NCI-H2196 (cell line): Measurements from ENCODE around the gene OR2W3.

Experiments
- DNase-seq: peaks from one replicate; lab custom pipeline; 2025; ENCODE audit not compliant: unreplicated experiment; lab: John Stamatoyannopoulos, UW

The OR2W3 gene

GRCh38 chr1:247895163-247895637, at the start of gene OR2W3:
Gene OR2W3 (plus strand): TSS chr1:247895587. CDS start chr1:247895587, 0 bp downstream.
- DNase-seq = no peak

- DNase-seq = no peak
These were observed 49.7 kb upstream of the OR2W3 start for GRCh38 chr1:247845693-247846017.

GRCh38 chr1:247848346-247848745, 47.0 kb upstream of the OR2W3 start:
- no peak for DNase-seq

- DNase-seq = no peak
These were observed 45.8 kb upstream of the OR2W3 start for GRCh38 chr1:247849616-247850015.

GRCh38 chr1:247854899-247855545, 40.4 kb upstream of the OR2W3 start:
- no peak for DNase-seq

- DNase-seq = no peak
These were observed 39.5 kb upstream of the OR2W3 start for GRCh38 chr1:247855911-247856310.

- no peak for DNase-seq
These were observed 38.1 kb upstream of the OR2W3 start, which contains the start of gene TRIM58 for GRCh38 chr1:247857069-247857984. Gene TRIM58 (plus strand): TSS chr1:247857187. CDS start chr1:247857247, 60 bp downstream.

- DNase-seq = no peak
These were observed 37.3 kb upstream of the OR2W3 start for GRCh38 chr1:247857985-247858619.

- no peak for DNase-seq
These were observed 32.6 kb upstream of the OR2W3 start for GRCh38 chr1:247862756-247863155.

- no peak for DNase-seq
These were observed 30.7 kb upstream of the OR2W3 start for GRCh38 chr1:247864644-247865043.

GRCh38 chr1:247865416-247865815, 30.0 kb upstream of the OR2W3 start:
- DNase-seq = no peak

GRCh38 chr1:247883346-247883745, 12.0 kb upstream of the OR2W3 start:
- DNase-seq = no peak

GRCh38 chr1:247884797-247885413, 10.5 kb upstream of the OR2W3 start:
- DNase-seq = no peak

GRCh38 chr1:247895976-247896375, 589 bp downstream of the OR2W3 start:
- no peak for DNase-seq

- no peak for DNase-seq
These were observed 8.7 kb downstream of the OR2W3 start for GRCh38 chr1:247904122-247904521.

GRCh38 chr1:247905181-247905580, 9.8 kb downstream of the OR2W3 start:
- DNase-seq = no peak

GRCh38 chr1:247905910-247906503, 10.6 kb downstream of the OR2W3 start:
- DNase-seq = no peak

- DNase-seq = no peak
These were observed 11.2 kb downstream of the OR2W3 start for GRCh38 chr1:247906504-247907047.

- no peak for DNase-seq
These were observed 13.4 kb downstream of the OR2W3 start for GRCh38 chr1:247908766-247909165.

- DNase-seq = no peak
These were observed 18.4 kb downstream of the OR2W3 start for GRCh38 chr1:247913786-247914185.
